Keratinocyte (primary cell): Measurements from ENCODE around the gene UHRF2.

ENCODE experiments used
- EZH2 ChIP-seq: IDR thresholded peaks from one replicate; pipeline ENCODE4 v1.6.1; 2012; ENCODE audit warnings: inconsistent platforms, mild to moderate bottlenecking, low read length, moderate library complexity
- TF ChIP-seq, protein P1 (sequence below), 3 experiments: IDR thresholded peaks in 1 of 3; conservative IDR thresholded peaks in 1 of 3; optimal IDR thresholded peaks in 1 of 3; 2 replicates in 2 of 3; 3 replicates in 1 of 3; pipeline versions ENCODE3 to v1.5.1; 2011; ENCODE audit warnings: low read length in 3 of 3, mild to moderate bottlenecking in 3 of 3, moderate library complexity in 2 of 3, control low read depth in 1 of 3, inconsistent platforms in 1 of 3; ENCODE audit not compliant: insufficient read depth in 2 of 3; ENCODE audit errors: extremely low read depth in 1 of 3

DNA sequence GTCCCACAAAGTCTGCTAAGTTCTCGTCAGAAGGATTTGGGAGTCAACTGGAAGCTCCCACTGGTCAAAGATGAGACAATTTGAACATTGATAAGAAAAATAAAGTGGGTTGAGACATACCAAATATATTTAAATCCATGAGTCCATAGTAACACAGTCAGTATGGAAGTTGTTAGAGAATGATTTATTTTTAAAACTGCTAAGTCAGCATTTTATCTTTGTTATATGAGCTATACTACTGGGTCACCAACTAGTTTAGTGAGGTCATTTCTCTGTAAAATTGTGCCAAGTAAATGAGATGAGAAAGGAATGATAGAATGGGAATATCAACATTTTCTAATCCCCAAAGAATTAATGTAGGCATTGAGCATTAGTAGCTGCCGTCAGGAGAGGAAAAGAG is 60.2 kb downstream of the UHRF2 start:
- TF ChIP-seq, protein P1, sequence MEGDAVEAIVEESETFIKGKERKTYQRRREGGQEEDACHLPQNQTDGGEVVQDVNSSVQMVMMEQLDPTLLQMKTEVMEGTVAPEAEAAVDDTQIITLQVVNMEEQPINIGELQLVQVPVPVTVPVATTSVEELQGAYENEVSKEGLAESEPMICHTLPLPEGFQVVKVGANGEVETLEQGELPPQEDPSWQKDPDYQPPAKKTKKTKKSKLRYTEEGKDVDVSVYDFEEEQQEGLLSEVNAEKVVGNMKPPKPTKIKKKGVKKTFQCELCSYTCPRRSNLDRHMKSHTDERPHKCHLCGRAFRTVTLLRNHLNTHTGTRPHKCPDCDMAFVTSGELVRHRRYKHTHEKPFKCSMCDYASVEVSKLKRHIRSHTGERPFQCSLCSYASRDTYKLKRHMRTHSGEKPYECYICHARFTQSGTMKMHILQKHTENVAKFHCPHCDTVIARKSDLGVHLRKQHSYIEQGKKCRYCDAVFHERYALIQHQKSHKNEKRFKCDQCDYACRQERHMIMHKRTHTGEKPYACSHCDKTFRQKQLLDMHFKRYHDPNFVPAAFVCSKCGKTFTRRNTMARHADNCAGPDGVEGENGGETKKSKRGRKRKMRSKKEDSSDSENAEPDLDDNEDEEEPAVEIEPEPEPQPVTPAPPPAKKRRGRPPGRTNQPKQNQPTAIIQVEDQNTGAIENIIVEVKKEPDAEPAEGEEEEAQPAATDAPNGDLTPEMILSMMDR (optimal IDR thresholded peaks at IDR 0.05 in 1 of 3, IDR thresholded peaks at IDR 0.05 in 1 of 3, conservative IDR thresholded peaks at IDR 0.05 in 1 of 3; ENCODE audit: extremely low read depth in 1 of 3, insufficient read depth in 2 of 3, low read length in 3 of 3): no peak
- TF ChIP-seq EZH2: no peak
